GM12878 (cell line): ENCODE results near the gene ENDOV. TPM values are rescaled to one million over a fixed set of nuclear protein-coding genes. Genes with fewer than 3 reads are reported as not detected.

ENCODE experiments used
- ATAC-seq: fragments of 200-7000 bp; cut with Tn5 transposase; 3 replicates; pipeline ENCODE4 v1.9.1; 2020; ENCODE audit warnings: mild to moderate bottlenecking, moderate library complexity
- BruUV-seq: library from RNA; stranded (reverse); fragments of 400-500 nt; replicated peaks from 2 replicates; lab custom pipeline; 2021; lab: Mats Ljungman, UMichigan
- CTCF ChIA-PET: fragments of 300-600 bp; sonication (Branson Sonifier 250); formaldehyde crosslinking; extraction: SDS; loops from one replicate; lab custom pipeline; 2021; ENCODE audit warnings: inconsistent platforms; lab: Yijun Ruan, JAX
- POLR2A ChIA-PET: fragments of 350-600 bp; formaldehyde crosslinking; extraction: SDS; loops from one replicate; lab custom pipeline; 2021; ENCODE audit warnings: inconsistent platforms; lab: Charles Lee
- RAD21 ChIA-PET: fragments of 300-600 bp; sonication (Branson Sonifier 250); formaldehyde crosslinking; loops from one replicate; lab custom pipeline; 2023; ENCODE audit warnings: antibody characterized with exemption; ENCODE audit not compliant: unreplicated experiment; lab: Charles Lee
- SMC1A ChIA-PET: fragments of 300-600 bp; sonication (Branson Sonifier 250); formaldehyde crosslinking; loops from one replicate; lab custom pipeline; 2023; ENCODE audit not compliant: unreplicated experiment, uncharacterized antibody; lab: Charles Lee
- DNase-seq: peaks from one replicate; pipeline ENCODE4 v3.0.0-alpha.2; 2011; ENCODE audit warnings: low read depth, low spot score
- FAIRE-seq: peaks from 3 replicates; lab custom pipeline; 2011; peaks lifted over from hg19 to GRCh38; lab: Jason Lieb, UNC
- H2AFZ ChIP-seq: 2 replicates; pipeline ENCODE4 v1.6.0; 2011; ENCODE audit warnings: low read depth, low read length, control low read depth; ENCODE audit not compliant: control insufficient read depth
- H3K27ac ChIP-seq: 2 replicates; pipeline ENCODE4 v1.5.1; 2011; ENCODE audit warnings: control low read depth; ENCODE audit not compliant: control insufficient read depth, insufficient read depth
- H3K27me3 ChIP-seq, 2 experiments: replicated peaks in 1 of 2; 2 replicates each; pipeline versions ENCODE4 v1.6.0 to v1.6.1; 2011; ENCODE audit warnings: low read length in 1 of 2; ENCODE audit not compliant: control insufficient read depth in 2 of 2, insufficient read depth in 2 of 2
- H3K36me3 ChIP-seq, 2 experiments: 2 replicates each; pipeline ENCODE4 v1.5.1; 2011; ENCODE audit warnings: low read length in 1 of 2; ENCODE audit not compliant: control insufficient read depth in 2 of 2, insufficient read depth in 2 of 2
- H3K4me1 ChIP-seq: 2 replicates; pipeline ENCODE4 v1.6.1; 2011; ENCODE audit warnings: mild to moderate bottlenecking, low read length, moderate library complexity, mixed read lengths; ENCODE audit not compliant: control insufficient read depth, insufficient read depth
- H3K4me2 ChIP-seq: 2 replicates; pipeline ENCODE4 v1.6.0; 2011; ENCODE audit warnings: control low read depth; ENCODE audit not compliant: control insufficient read depth, insufficient read depth
- H3K4me3 ChIP-seq: fragments of 200-600 bp; sonication (generic); 2 replicates; pipeline ENCODE4 v1.5.1; 2016
- H3K79me2 ChIP-seq: 2 replicates; pipeline ENCODE4 v1.6.0; 2011; ENCODE audit warnings: low read length; ENCODE audit not compliant: control insufficient read depth, insufficient read depth
- H3K9ac ChIP-seq: 2 replicates; pipeline ENCODE4 v1.8.0; 2011; ENCODE audit warnings: low read length, control low read depth, mixed read lengths; ENCODE audit not compliant: control insufficient read depth, insufficient read depth
- H3K9me3 ChIP-seq: replicated peaks from 3 replicates; pipeline ENCODE4 v1.5.1; 2011; ENCODE audit warnings: mild to moderate bottlenecking, low read length; ENCODE audit not compliant: control insufficient read depth, insufficient read depth
- H4K20me1 ChIP-seq: 2 replicates; pipeline ENCODE4 v1.6.0; 2011; ENCODE audit not compliant: control insufficient read depth, insufficient read depth
- CBX5 ChIP-seq: sonication (generic); IDR thresholded peaks from 2 replicates; pipeline ENCODE4 v1.6.1; 2016; ENCODE audit warnings: low read depth, moderate library complexity, mild to moderate bottlenecking, inconsistent platforms
- CHD4 ChIP-seq: fragments of 200-600 bp; sonication (generic); IDR thresholded peaks from 2 replicates; pipeline ENCODE4 v1.6.1; 2016; ENCODE audit warnings: mild to moderate bottlenecking
- E4F1 ChIP-seq: fragments of 450-650 bp; IDR thresholded peaks from 2 replicates; pipeline ENCODE4 v1.6.1; 2018; ENCODE audit warnings: borderline replicate concordance, mild to moderate bottlenecking; ENCODE audit not compliant: partially characterized antibody
- EED ChIP-seq: sonication (generic); IDR thresholded peaks from 2 replicates; pipeline ENCODE4 v1.6.1; 2016; ENCODE audit warnings: antibody characterized with exemption, low read depth
- MLLT1 ChIP-seq: fragments of 450-650 bp; IDR thresholded peaks from 2 replicates; pipeline ENCODE4 v1.6.1; 2016; ENCODE audit warnings: mild to moderate bottlenecking
- MTA3 ChIP-seq: IDR thresholded peaks from 2 replicates; pipeline ENCODE4 v1.6.1; 2012; ENCODE audit warnings: low read length, inconsistent platforms, borderline replicate concordance
- MYC ChIP-seq: IDR thresholded peaks from 2 replicates; pipeline ENCODE4 v1.6.1; 2011; ENCODE audit warnings: mild to moderate bottlenecking, low read length, moderate library complexity, inconsistent platforms; ENCODE audit not compliant: insufficient read depth, insufficient replicate concordance, insufficient read length, severe bottlenecking
- YBX1 ChIP-seq: fragments of 450-650 bp; IDR thresholded peaks from 2 replicates; pipeline ENCODE4 v1.6.1; 2016; ENCODE audit warnings: antibody characterized with exemption
- ZNF622 ChIP-seq: fragments of 450-650 bp; IDR thresholded peaks from 2 replicates; pipeline ENCODE4 v1.6.1; 2017; ENCODE audit warnings: mild to moderate bottlenecking, inconsistent platforms
- WGBS: methylation state at CpG from one replicate; pipeline ENCODE4 v1.1.6; 2016; ENCODE audit warnings: low lambda C conversion rate; ENCODE audit not compliant: insufficient replicate concordance, insufficient coverage; ENCODE audit errors: missing lambda C conversion rate; 5-methylcytosine and 5-hydroxymethylcytosine counted together
- in situ Hi-C: fragments of 300-500 bp; cut with MboI; formaldehyde crosslinking; loops from 9 replicates; pipeline ENCODE4 v1.14.3; 2018; ENCODE audit warnings: mixed read lengths
- intact Hi-C: fragments of 100-400 bp; cut with micrococcal nuclease; formaldehyde crosslinking; loops from one replicate; pipeline ENCODE4 v1.14.2; 2022; ENCODE audit not compliant: unreplicated experiment
- polyA plus RNA-seq, 11 experiments: library from polyadenylated mRNA; depleted of rRNA in 4 of 11; unstranded in 6 of 11; stranded (reverse) in 5 of 11; fragments of >200 nt; fragmentation: Nextera tagmentation in 4 of 11; fragmentation: Illumina TruSeq in 1 of 11; extraction: Ambion mirVana in 4 of 11; extraction: Trizol in 1 of 11; gene quantifications; 1 replicate in 1 of 11; 2 replicates in 10 of 11; pipeline versions ENCODE4 v1.2.1 to v1.2.3, GENCODE V29; 2011 to 2016; ENCODE audit warnings: inconsistent platforms in 2 of 11, missing spikeins in 2 of 11, low read depth in 1 of 11
- total RNA-seq, 4 experiments: library from RNA; depleted of rRNA in 3 of 4; stranded (reverse); fragments of >200 nt in 3 of 4; fragmentation: Illumina TruSeq in 1 of 4; extraction: Trizol in 1 of 4; gene quantifications; 2 replicates each; pipeline versions ENCODE4 v1.2.1 to v1.2.3, GENCODE V29; 2013 to 2021
- TF ChIP-seq, protein P1 (sequence below): fragments of 450-650 bp; IDR thresholded peaks from 2 replicates; pipeline ENCODE4 v1.6.1; 2017; ENCODE audit warnings: borderline replicate concordance

Gene ENDOV
- total and polyA plus RNA-seq, 10 of the 15 experiments (the other 5 are each of a cell fraction or from before 2014, with no cell fraction given) = 0.63 to 11.9 (median 8.1) TPM

DNA sequence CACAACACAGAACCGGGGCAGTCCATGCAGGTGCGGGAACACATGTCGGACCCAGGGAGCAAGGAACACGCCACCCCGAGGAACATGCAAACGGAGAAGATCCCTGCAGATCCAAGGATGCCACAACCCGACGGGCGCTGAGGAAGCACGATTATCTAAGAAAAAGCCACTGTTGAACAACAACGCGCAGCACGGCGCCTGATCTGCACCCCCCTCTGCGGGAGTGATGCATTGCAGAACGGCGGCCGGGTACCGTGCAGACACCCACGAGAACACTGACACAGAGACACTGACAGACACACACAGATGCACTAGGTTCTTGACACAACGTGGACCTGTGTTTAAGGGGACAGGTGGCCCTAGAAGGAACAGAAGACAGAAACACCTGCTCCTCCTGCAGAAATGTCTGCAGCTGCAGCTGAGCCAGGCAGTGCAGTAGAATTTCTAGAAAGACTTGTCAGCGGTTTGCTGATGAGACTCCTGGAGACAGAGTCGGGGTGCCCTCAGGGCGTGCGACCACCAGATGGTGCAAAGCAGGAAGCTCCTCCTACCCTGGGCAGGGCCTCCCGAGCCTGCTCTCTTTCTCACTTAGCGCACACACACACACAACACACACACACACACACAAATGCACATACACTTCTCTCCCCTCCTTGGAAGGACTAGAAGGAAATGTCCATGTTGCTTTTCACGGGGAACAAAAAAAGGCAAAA, 54.0 kb downstream of the ENDOV start:
- POLR2A ChIA-PET = no interaction called here
- no peak overlapping the region for H3K27ac ChIP-seq
- no TSS peak for BruUV-seq
- H3K27me3 ChIP-seq = peaks cover 11 to 12% of the 10 kb centered on the region in 2 experiments
- in situ Hi-C loops = no loop called here
- no peaks in the 10 kb centered on the region for H3K36me3 ChIP-seq
- H3K4me1 ChIP-seq = no peaks in the 10 kb centered on the region
- no peak overlapping the region for H3K4me2 ChIP-seq
- RAD21 ChIA-PET = no interaction called here
- H2AFZ ChIP-seq = no peak overlapping the region
- H3K9me3 ChIP-seq = no peaks in the 10 kb centered on the region
- SMC1A ChIA-PET = no interaction called here
- H4K20me1 ChIP-seq = no peaks in the 10 kb centered on the region
- no peak overlapping the region for H3K9ac ChIP-seq
- no peak overlapping the region for H3K4me3 ChIP-seq
- CTCF ChIA-PET = no interaction called here
- intact Hi-C loops = no loop called here
- WGBS = 41% methylated on average over 28 of the region's 28 CpGs
- no peak for FAIRE-seq
- no peak for DNase-seq
- no peaks in the 10 kb centered on the region for H3K79me2 ChIP-seq
- no peak for TF ChIP-seq ZNF622
- TF ChIP-seq EED = no peak
- no peak for TF ChIP-seq CBX5
- TF ChIP-seq, protein P1, sequence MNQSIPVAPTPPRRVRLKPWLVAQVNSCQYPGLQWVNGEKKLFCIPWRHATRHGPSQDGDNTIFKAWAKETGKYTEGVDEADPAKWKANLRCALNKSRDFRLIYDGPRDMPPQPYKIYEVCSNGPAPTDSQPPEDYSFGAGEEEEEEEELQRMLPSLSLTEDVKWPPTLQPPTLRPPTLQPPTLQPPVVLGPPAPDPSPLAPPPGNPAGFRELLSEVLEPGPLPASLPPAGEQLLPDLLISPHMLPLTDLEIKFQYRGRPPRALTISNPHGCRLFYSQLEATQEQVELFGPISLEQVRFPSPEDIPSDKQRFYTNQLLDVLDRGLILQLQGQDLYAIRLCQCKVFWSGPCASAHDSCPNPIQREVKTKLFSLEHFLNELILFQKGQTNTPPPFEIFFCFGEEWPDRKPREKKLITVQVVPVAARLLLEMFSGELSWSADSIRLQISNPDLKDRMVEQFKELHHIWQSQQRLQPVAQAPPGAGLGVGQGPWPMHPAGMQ = no peak
- TF ChIP-seq MTA3 = no peak
- TF ChIP-seq MYC = no peak
- TF ChIP-seq E4F1 = no peak
- TF ChIP-seq CHD4 = no peak
- TF ChIP-seq MLLT1 = no peak
- no peak for TF ChIP-seq YBX1
- no peak for ATAC-seq
